KOPT-K1 (cell line): ENCODE data around the gene CLDN10.

ENCODE experiments used
- H3K27ac ChIP-seq: fragments of 200-600 bp; sonication (generic); 2 replicates; pipeline ENCODE4 v1.5.1; 2016; ENCODE audit warnings: antibody characterized with exemption, mild to moderate bottlenecking, low read depth, low read length; ENCODE audit not compliant: poor library complexity, severe bottlenecking
- H3K36me3 ChIP-seq: fragments of 200-600 bp; sonication (generic); 2 replicates; pipeline ENCODE4 v1.5.1; 2017; ENCODE audit warnings: antibody characterized with exemption, mild to moderate bottlenecking, low read length, moderate library complexity; ENCODE audit not compliant: insufficient read depth
- H3K9me3 ChIP-seq: fragments of 200-600 bp; sonication (generic); 2 replicates; pipeline ENCODE4 v1.5.1; 2017; ENCODE audit warnings: antibody characterized with exemption, low read length, mild to moderate bottlenecking; ENCODE audit not compliant: insufficient read depth, poor library complexity, severe bottlenecking

CLDN10 gene

GRCh38 chr13:95629071-95629470 lies 76.6 kb downstream of the CLDN10 start:
- Histone ChIP-seq H3K27ac (no peak overlapping the region), H3K9me3 (no peaks in the 10 kb centered on the region), H3K36me3 (no peaks in the 10 kb centered on the region)
